HFFc6 (cell line): ENCODE measurements around the gene TNFAIP3. TPM values are rescaled to one million over a fixed set of nuclear protein-coding genes. Genes with fewer than 3 reads are reported as not detected.

Source experiments
- DNase-seq: peaks from one replicate; pipeline ENCODE4 v3.0.0-alpha.2; 2018
- H3K27ac Mint-ChIP-seq: 2 replicates; pipeline ENCODE4 v1.8.0; 2020; ENCODE audit warnings: mild to moderate bottlenecking, mixed read lengths
- H3K27me3 Mint-ChIP-seq: 2 replicates; pipeline ENCODE4 v1.8.0; 2021; ENCODE audit warnings: mild to moderate bottlenecking, moderate library complexity, mixed read lengths; ENCODE audit not compliant: insufficient read depth
- H3K36me3 Mint-ChIP-seq: 2 replicates; pipeline ENCODE4 v1.8.0; 2021; ENCODE audit warnings: low read depth, mixed read lengths
- H3K4me1 Mint-ChIP-seq: 2 replicates; pipeline ENCODE4 v1.8.0; 2020; ENCODE audit warnings: low read depth, mixed read lengths
- H3K4me3 Mint-ChIP-seq: 2 replicates; pipeline ENCODE4 v1.8.0; 2020; ENCODE audit warnings: mild to moderate bottlenecking, moderate library complexity, mixed read lengths
- H3K9me3 Mint-ChIP-seq: 2 replicates; pipeline ENCODE4 v1.8.0; 2020; ENCODE audit warnings: mild to moderate bottlenecking, mixed read lengths
- CTCF ChIP-seq: fragments of 200-600 bp; sonication (generic); IDR thresholded peaks from 2 replicates; pipeline ENCODE4 v1.5.0; 2021; ENCODE audit warnings: antibody characterized with exemption, mild to moderate bottlenecking
- total RNA-seq, 6 experiments: library from RNA; stranded (reverse); fragmentation: NEBNext Ultra II Directional; extraction: Animal tissue kit (Norgen Biotek cat#: 25700); gene quantifications; 2 replicates in 1 of 6; 3 replicates in 5 of 6; pipeline ENCODE4 v1.2.3, GENCODE V29; 2021

TNFAIP3 gene
- total RNA-seq, 6 experiments from 2014 or later = 4.5 to 17.2 (median 7.8) TPM

GRCh38 chr6:137910843-137911456, 43.9 kb downstream of the TNFAIP3 start:
- H3K4me3 Mint-ChIP-seq = no peak overlapping the region

GRCh38 chr6:137911675-137912191, 44.7 kb downstream of the TNFAIP3 start:
- H3K36me3 Mint-ChIP-seq = peaks cover 11% of the 10 kb centered on the region
- peak overlapping the region; percentile 13; the same call in 1 of the 2 replicates for H3K4me3 Mint-ChIP-seq
- peak overlapping the region; percentile 23; the same call in 1 of the 2 replicates for H3K27ac Mint-ChIP-seq
- TF ChIP-seq CTCF = no peak
- H3K27me3 Mint-ChIP-seq = no peaks in the 10 kb centered on the region; the same call in 1 of the 2 replicates
- peaks cover 7% of the 10 kb centered on the region for H3K9me3 Mint-ChIP-seq
- peaks cover 40% of the 10 kb centered on the region for H3K4me1 Mint-ChIP-seq
- DNase-seq = no peak

More at GRCh38 chr6:137910843-137911456, 43.9 kb downstream of the TNFAIP3 start:
- Mint-ChIP-seq H3K4me1 (peaks cover 45% of the 10 kb centered on the region), H3K36me3 (peaks cover 11% of the 10 kb centered on the region), H3K9me3 (peaks cover 7% of the 10 kb centered on the region), H3K27me3 (no peaks in the 10 kb centered on the region; the same call in 1 of the 2 replicates), H3K27ac (peak overlapping the region; percentile 35; the same call in 1 of the 2 replicates)
- DNase-seq = no peak
- TF ChIP-seq CTCF = no peak

GRCh38 chr6:137912813-137913212, 45.8 kb downstream of the TNFAIP3 start:
- peaks cover 32% of the 10 kb centered on the region for H3K4me1 Mint-ChIP-seq
- no peak overlapping the region for H3K4me3 Mint-ChIP-seq
- H3K27me3 Mint-ChIP-seq = no peaks in the 10 kb centered on the region; the same call in 1 of the 2 replicates
- DNase-seq = no peak
- peaks cover 7% of the 10 kb centered on the region for H3K9me3 Mint-ChIP-seq
- no peak overlapping the region for H3K27ac Mint-ChIP-seq
- no peak for TF ChIP-seq CTCF
- peaks cover 11% of the 10 kb centered on the region for H3K36me3 Mint-ChIP-seq

GRCh38 chr6:137913434-137913833, 46.4 kb downstream of the TNFAIP3 start:
- no peak overlapping the region for H3K27ac Mint-ChIP-seq
- H3K27me3 Mint-ChIP-seq = no peaks in the 10 kb centered on the region; the same call in 1 of the 2 replicates
- TF ChIP-seq CTCF = no peak
- DNase-seq = no peak
- H3K4me1 Mint-ChIP-seq = peaks cover 32% of the 10 kb centered on the region
- H3K36me3 Mint-ChIP-seq = peaks cover 11% of the 10 kb centered on the region
- H3K4me3 Mint-ChIP-seq = no peak overlapping the region
- H3K9me3 Mint-ChIP-seq = peaks cover 7% of the 10 kb centered on the region

- no peak overlapping the region for H3K4me3 Mint-ChIP-seq
Measured at GRCh38 chr6:137913996-137914529, 47.0 kb downstream of the TNFAIP3 start.

More at GRCh38 chr6:137913996-137914529, 47.0 kb downstream of the TNFAIP3 start:
- TF ChIP-seq CTCF = no peak
- Mint-ChIP-seq H3K4me1 (peaks cover 33% of the 10 kb centered on the region), H3K27ac (no peak overlapping the region), H3K9me3 (peaks cover 7% of the 10 kb centered on the region), H3K36me3 (peaks cover 9% of the 10 kb centered on the region), H3K27me3 (no peaks in the 10 kb centered on the region; the same call in 1 of the 2 replicates)
- no peak for DNase-seq
